H1 (cell line): ENCODE results near the gene RPS29. TPM values are rescaled to one million over a fixed set of nuclear protein-coding genes. Genes with fewer than 3 reads are reported as not detected.

ENCODE experiments used
- CTCF ChIA-PET: fragments of 300-600 bp; sonication (Branson Sonifier 250); formaldehyde crosslinking; loops from one replicate; lab custom pipeline; 2021; ENCODE audit not compliant: partially characterized antibody; lab: Charles Lee
- POLR2A ChIA-PET: fragments of 300-600 bp; sonication (Branson Sonifier 250); formaldehyde crosslinking; loops from one replicate; lab custom pipeline; 2021; ENCODE audit warnings: inconsistent platforms; ENCODE audit not compliant: partially characterized antibody; lab: Charles Lee
- DNase-seq, 2 experiments: peaks; one replicate each; pipeline versions ENCODE4 v3.0.0 to v3.0.0-alpha.2; 2010 to 2022; ENCODE audit warnings: low spot score in 2 of 2, low read depth in 1 of 2, mixed read lengths in 1 of 2
- FAIRE-seq: peaks from 2 replicates; lab custom pipeline; 2011; peaks lifted over from hg19 to GRCh38; lab: Jason Lieb, UNC
- H2AFZ ChIP-seq: 2 replicates; pipeline ENCODE4 v1.8.1; 2012; ENCODE audit warnings: low read length, inconsistent platforms
- H2AK5ac ChIP-seq: 2 replicates; pipeline ENCODE4 v1.6.1; 2013; ENCODE audit warnings: low read depth, low read length
- H2BK120ac ChIP-seq: replicated peaks from 2 replicates; pipeline ENCODE3; 2013; ENCODE audit warnings: low read depth, low read length, inconsistent platforms
- H2BK12ac ChIP-seq: 2 replicates; pipeline ENCODE4 v1.6.1; 2013; ENCODE audit warnings: low read depth, low read length
- H2BK15ac ChIP-seq: 2 replicates; pipeline ENCODE4 v1.6.1; 2013; ENCODE audit warnings: low read length
- H2BK20ac ChIP-seq: 2 replicates; pipeline ENCODE4 v1.6.1; 2013; ENCODE audit warnings: low read length
- H2BK5ac ChIP-seq: 2 replicates; pipeline ENCODE4 v1.6.1; 2013; ENCODE audit warnings: low read depth, low read length
- H3K14ac ChIP-seq: 2 replicates; pipeline ENCODE4 v1.6.1; 2013; ENCODE audit warnings: inconsistent platforms; ENCODE audit not compliant: insufficient read length
- H3K18ac ChIP-seq: 2 replicates; pipeline ENCODE4 v1.6.1; 2013; ENCODE audit warnings: low read length; ENCODE audit errors: extremely low read depth
- H3K23ac ChIP-seq: 2 replicates; pipeline ENCODE4 v1.6.1; 2013; ENCODE audit warnings: inconsistent platforms; ENCODE audit not compliant: insufficient read length
- H3K23me2 ChIP-seq: 2 replicates; pipeline ENCODE4 v1.6.1; 2013; ENCODE audit warnings: low read depth, low read length
- H3K27ac ChIP-seq: 2 replicates; pipeline ENCODE4 v1.6.1; 2011; ENCODE audit warnings: low read depth, low read length, inconsistent platforms
- H3K27me3 ChIP-seq, 4 experiments: replicated peaks in 1 of 4; 1 replicate in 1 of 4; 2 replicates in 3 of 4; pipeline versions ENCODE4 v1.6.1 to v1.8.1; 2011 to 2013; ENCODE audit warnings: low read length in 3 of 4, mild to moderate bottlenecking in 3 of 4, inconsistent platforms in 2 of 4, mixed read lengths in 2 of 4, moderate library complexity in 1 of 4; ENCODE audit not compliant: control insufficient read depth in 3 of 4, insufficient read depth in 3 of 4; ENCODE audit errors: extremely low read depth in 1 of 4
- H3K36me3 ChIP-seq, 4 experiments: 2 replicates each; pipeline versions ENCODE4 v1.6.1 to v1.8.1; 2011 to 2013; ENCODE audit warnings: mild to moderate bottlenecking in 4 of 4, low read length in 3 of 4, moderate library complexity in 2 of 4, control low read depth in 1 of 4, inconsistent platforms in 1 of 4; ENCODE audit not compliant: insufficient read depth in 4 of 4, control insufficient read depth in 2 of 4
- H3K4ac ChIP-seq: replicated peaks from 2 replicates; pipeline ENCODE3; 2013; ENCODE audit warnings: low read length, low read depth, mixed read lengths, inconsistent platforms; ENCODE audit not compliant: insufficient read length
- H3K4me1 ChIP-seq, 4 experiments: replicated peaks in 1 of 4; 1 replicate in 1 of 4; 2 replicates in 3 of 4; pipeline versions ENCODE4 v1.6.1 to v1.8.1; 2011 to 2013; ENCODE audit warnings: low read length in 3 of 4, inconsistent platforms in 2 of 4, mixed read lengths in 1 of 4; ENCODE audit not compliant: insufficient read depth in 4 of 4, control insufficient read depth in 3 of 4
- H3K4me2 ChIP-seq, 2 experiments: 2 replicates each; pipeline versions ENCODE4 v1.6.1 to v1.8.1; 2011 to 2013; ENCODE audit warnings: low read depth in 2 of 2, low read length in 2 of 2, control low read depth in 1 of 2, inconsistent platforms in 1 of 2, mild to moderate bottlenecking in 1 of 2; ENCODE audit not compliant: insufficient read depth in 1 of 2
- H3K4me3 ChIP-seq, 4 experiments: fragments of 200-600, 300-600 bp in 1 of 4; sonication (generic), shearing (Covaris generic), sonication (Bioruptor Twin) in 1 of 4; 2 replicates each; pipeline versions ENCODE4 v1.5.1 to v1.8.1; 2011 to 2016; ENCODE audit warnings: low read length in 4 of 4, low read depth in 3 of 4, control low read depth in 2 of 4, inconsistent platforms in 2 of 4, mild to moderate bottlenecking in 2 of 4, mixed read lengths in 1 of 4, moderate library complexity in 1 of 4; ENCODE audit not compliant: insufficient read depth in 2 of 4; ENCODE audit errors: extremely low read depth in 1 of 4
- H3K56ac ChIP-seq: replicated peaks from 2 replicates; pipeline ENCODE3; 2013; ENCODE audit warnings: low read depth, mild to moderate bottlenecking, mixed read lengths, low read length, inconsistent platforms; ENCODE audit not compliant: insufficient read length
- H3K79me1 ChIP-seq: 2 replicates; pipeline ENCODE4 v1.6.1; 2013; ENCODE audit warnings: low read depth, low read length, control low read depth
- H3K79me2 ChIP-seq, 2 experiments: 2 replicates each; pipeline versions ENCODE4 v1.6.1 to v1.8.1; 2012 to 2013; ENCODE audit warnings: low read length in 2 of 2, mild to moderate bottlenecking in 2 of 2, inconsistent platforms in 1 of 2; ENCODE audit not compliant: insufficient read depth in 2 of 2, control insufficient read depth in 1 of 2
- H3K9ac ChIP-seq, 4 experiments: replicated peaks in 1 of 4; 1 replicate in 1 of 4; 2 replicates in 3 of 4; pipeline versions ENCODE4 v1.6.1 to v1.8.1; 2011 to 2013; ENCODE audit warnings: low read depth in 3 of 4, low read length in 3 of 4, control low read depth in 2 of 4, mild to moderate bottlenecking in 2 of 4, moderate library complexity in 2 of 4, inconsistent platforms in 1 of 4; ENCODE audit errors: extremely low read depth in 1 of 4
- H3K9me3 ChIP-seq, 2 experiments: 2 replicates each; pipeline versions ENCODE4 v1.6.1 to v1.8.1; 2012 to 2013; ENCODE audit warnings: mild to moderate bottlenecking in 2 of 2, moderate library complexity in 2 of 2, control low read depth in 1 of 2, inconsistent platforms in 1 of 2, low read depth in 1 of 2, low read length in 1 of 2, mixed read lengths in 1 of 2; ENCODE audit not compliant: insufficient read depth in 2 of 2
- H4K20me1 ChIP-seq, 2 experiments: replicated peaks in 1 of 2; 2 replicates each; pipeline versions ENCODE3 to v1.8.1; 2011 to 2013; ENCODE audit warnings: inconsistent platforms in 2 of 2, low read length in 2 of 2, mild to moderate bottlenecking in 1 of 2; ENCODE audit not compliant: insufficient read depth in 2 of 2, control insufficient read depth in 1 of 2
- H4K5ac ChIP-seq: 2 replicates; pipeline ENCODE4 v1.6.1; 2013; ENCODE audit warnings: low read length, low read depth, mixed read lengths, inconsistent platforms; ENCODE audit not compliant: insufficient read length
- H4K8ac ChIP-seq: 2 replicates; pipeline ENCODE4 v1.8.0; 2013; ENCODE audit warnings: mild to moderate bottlenecking, moderate library complexity, low read length, inconsistent platforms; ENCODE audit not compliant: insufficient read depth; ENCODE audit errors: extremely low read depth
- H4K91ac ChIP-seq: replicated peaks from 2 replicates; pipeline ENCODE3; 2013; ENCODE audit warnings: low read length, mixed read lengths, inconsistent platforms; ENCODE audit not compliant: insufficient read length
- CEBPB ChIP-seq: IDR thresholded peaks from 2 replicates; pipeline ENCODE4 v1.6.1; 2012; ENCODE audit warnings: low read depth, low read length
- CHD2 ChIP-seq: IDR thresholded peaks from 2 replicates; pipeline ENCODE4 v1.6.1; 2012; ENCODE audit warnings: low read length, improper control_type of control experiment
- CREB1 ChIP-seq: IDR thresholded peaks from 2 replicates; pipeline ENCODE4 v1.6.1; 2012; ENCODE audit warnings: inconsistent platforms
- E2F6 ChIP-seq: IDR thresholded peaks from 2 replicates; pipeline ENCODE4 v1.6.1; 2012; ENCODE audit warnings: inconsistent platforms
- EP300 ChIP-seq, 2 experiments: IDR thresholded peaks; 1 replicate in 1 of 2; 2 replicates in 1 of 2; pipeline ENCODE4 v1.6.1; 2011 to 2012; ENCODE audit warnings: low read depth in 2 of 2, low read length in 2 of 2, mild to moderate bottlenecking in 2 of 2, borderline replicate concordance in 1 of 2, inconsistent platforms in 1 of 2, moderate library complexity in 1 of 2
- EZH2 ChIP-seq: fragments of 200-600 bp; sonication (generic); IDR thresholded peaks from 2 replicates; pipeline ENCODE4 v1.7.1; 2012; ENCODE audit warnings: low read depth, mild to moderate bottlenecking, moderate library complexity, low read length, inconsistent platforms; ENCODE audit not compliant: severe bottlenecking
- GTF2F1 ChIP-seq: IDR thresholded peaks from 2 replicates; pipeline ENCODE4 v1.6.1; 2012; ENCODE audit warnings: low read depth, low read length, improper control_type of control experiment, borderline replicate concordance
- RAD21 ChIP-seq, 2 experiments: IDR thresholded peaks in 1 of 2; conservative IDR thresholded peaks in 1 of 2; 2 replicates each; pipeline ENCODE4 v1.6.1; 2011; ENCODE audit warnings: low read depth in 2 of 2, low read length in 2 of 2, improper control_type of control experiment in 1 of 2, inconsistent platforms in 1 of 2, mild to moderate bottlenecking in 1 of 2, moderate library complexity in 1 of 2
- RNF2 ChIP-seq: fragments of 200-900, 300-1000 bp; sonication (generic); IDR thresholded peaks from 2 replicates; pipeline ENCODE4 v1.7.1; 2016; ENCODE audit warnings: borderline replicate concordance, low read depth, mild to moderate bottlenecking, antibody characterized with exemption, low read length; ENCODE audit not compliant: poor library complexity, severe bottlenecking; ENCODE audit errors: missing control alignments
- SIN3A ChIP-seq, 2 experiments: IDR thresholded peaks in 1 of 2; conservative IDR thresholded peaks in 1 of 2; 2 replicates each; pipeline ENCODE4 v1.6.1; 2011 to 2012; ENCODE audit warnings: low read length in 2 of 2, improper control_type of control experiment in 1 of 2, low read depth in 1 of 2, mild to moderate bottlenecking in 1 of 2
- SRF ChIP-seq: IDR thresholded peaks from 2 replicates; pipeline ENCODE4 v1.6.1; 2011; ENCODE audit warnings: mild to moderate bottlenecking, low read depth, low read length, moderate library complexity
- TAF7 ChIP-seq: optimal IDR thresholded peaks from 2 replicates; pipeline ENCODE3; 2011; ENCODE audit warnings: low read depth, mild to moderate bottlenecking, inconsistent platforms, low read length, moderate library complexity, borderline replicate concordance
- WGBS, 2 experiments: shearing (Covaris generic) in 1 of 2; methylation state at CpG; one replicate each; pipeline versions ENCODE4 v1.1.6 to v1.1.7; 2013 to 2015; ENCODE audit warnings: low lambda C conversion rate in 2 of 2, mixed read lengths in 2 of 2, inconsistent platforms in 1 of 2, low coverage in 1 of 2, missing lambda C conversion rate in 1 of 2; ENCODE audit not compliant: insufficient replicate concordance in 2 of 2, insufficient coverage in 1 of 2, insufficient read length in 1 of 2; ENCODE audit errors: extremely low coverage in 1 of 2, missing lambda C conversion rate in 1 of 2; 5-methylcytosine and 5-hydroxymethylcytosine counted together
- polyA plus RNA-seq, 7 experiments: library from polyadenylated mRNA; depleted of rRNA in 3 of 7; stranded (reverse) in 5 of 7; unstranded in 2 of 7; fragments of >200 nt in 5 of 7; fragments of 200-250 nt in 2 of 7; gene quantifications; 1 replicate in 5 of 7; 2 replicates in 1 of 7; 4 replicates in 1 of 7; pipeline versions ENCODE4 v1.2.1 to v1.2.3, GENCODE V29; 2011 to 2013; ENCODE audit warnings: missing spikeins in 2 of 7, mixed read lengths in 2 of 7
- total RNA-seq: library from RNA; stranded (reverse); fragmentation: NEBNext Ultra II Directional; extraction: Animal tissue kit (Norgen Biotek cat#: 25700); gene quantifications from 2 replicates; pipeline ENCODE4 v1.2.1, GENCODE V29; 2021

The RPS29 gene
- total and polyA plus RNA-seq, 2 of the 8 experiments (the other 6 are each of a cell fraction or from before 2014, with no cell fraction given), result 2,193 to 23,165 TPM

GRCh38 chr14:49566714-49567113 lies 19.5 kb downstream of the RPS29 start:
- Histone ChIP-seq H4K8ac (no peak overlapping the region), H2BK12ac (no peak overlapping the region), H3K14ac (no peak overlapping the region), H3K4me3 (no peak overlapping the region), H3K4me2 (no peak overlapping the region), H4K5ac (no peak overlapping the region), H3K4me1 (no peaks in the 10 kb centered on the region), H3K27ac (no peak overlapping the region), H3K9ac (no peak overlapping the region), H2BK15ac (no peak overlapping the region), H3K79me1 (no peaks in the 10 kb centered on the region), H2BK20ac (no peak overlapping the region), H3K23me2 (no peaks in the 10 kb centered on the region), H2AFZ (no peak overlapping the region), H3K79me2 (no peaks in the 10 kb centered on the region), H3K56ac (no peak overlapping the region), H2AK5ac (no peak overlapping the region), H3K18ac (no peak overlapping the region), H4K91ac (no peak overlapping the region), H3K23ac (no peak overlapping the region), H4K20me1 (no peaks in the 10 kb centered on the region), H2BK5ac (no peak overlapping the region), H3K27me3 (no peaks in the 10 kb centered on the region), H3K9me3 (no peaks in the 10 kb centered on the region; a peak in 1 of 4 replicates), H2BK120ac (no peak overlapping the region), H3K36me3 (no peaks in the 10 kb centered on the region), H3K4ac (no peak overlapping the region)
- FAIRE-seq, result no peak
- ChIA-PET CTCF (interaction anchor here (1.3 kb wide), 1 partner anchor 105 kb away, joined by 3 read pairs; no protein-coding TSS in a partner anchor), POLR2A (interaction anchor here (0.7 to 2.6 kb wide), 2 partner anchors 14 to 1004 kb away, joined by 4 to 18 read pairs; no protein-coding TSS in a partner anchor)
- WGBS, 2 experiments, result 97% methylated on average over 12 of the region's 12 CpGs; no CpG with 5 or more reads in 1 of the 2 experiments
- no peak for DNase-seq
- TF ChIP-seq CHD2, result no peak
- no peak for TF ChIP-seq TAF7
- no peak for TF ChIP-seq GTF2F1
- TF ChIP-seq E2F6, result no peak
- no peak for TF ChIP-seq EZH2
- no peak for TF ChIP-seq RNF2
- no peak for TF ChIP-seq SRF
- no peak for TF ChIP-seq CREB1
- TF ChIP-seq CEBPB, result no peak
- no peak for TF ChIP-seq RAD21 (IDR thresholded peaks at IDR 0.05 in 1 of 2, conservative IDR thresholded peaks at IDR 0.05 in 1 of 2; ENCODE audit: low read depth in 2 of 2, low read length in 2 of 2)
- TF ChIP-seq EP300 (IDR thresholded peaks at IDR 0.05; ENCODE audit: borderline replicate concordance in 1 of 2, low read depth in 2 of 2, low read length in 2 of 2), result no peak
- no peak for TF ChIP-seq SIN3A (conservative IDR thresholded peaks at IDR 0.05 in 1 of 2, IDR thresholded peaks at IDR 0.05 in 1 of 2; ENCODE audit: low read depth in 1 of 2, low read length in 2 of 2)
